GM13977 (cell line): Measurements from ENCODE around the gene STK24.

Experiments
- DNase-seq: peaks from one replicate; pipeline ENCODE4 v3.0.0; 2012; ENCODE audit warnings: low spot score
- in situ Hi-C: fragments of 300-500 bp; cut with MboI; formaldehyde crosslinking; loops from one replicate; pipeline ENCODE4 v1.12.0; 2022; ENCODE audit warnings: low sequenced_read_pairs, low pct_unique_long_range_greater_than_20kb, mixed read lengths, inconsistent platforms; ENCODE audit not compliant: unreplicated experiment
- TF ChIP-seq, protein P1 (sequence below): IDR thresholded peaks from 2 replicates; pipeline ENCODE4 v1.5.1; 2012; ENCODE audit warnings: mild to moderate bottlenecking, control low read depth; ENCODE audit not compliant: insufficient read depth; ENCODE audit errors: extremely low read depth, missing control alignments

STK24 gene

DNA sequence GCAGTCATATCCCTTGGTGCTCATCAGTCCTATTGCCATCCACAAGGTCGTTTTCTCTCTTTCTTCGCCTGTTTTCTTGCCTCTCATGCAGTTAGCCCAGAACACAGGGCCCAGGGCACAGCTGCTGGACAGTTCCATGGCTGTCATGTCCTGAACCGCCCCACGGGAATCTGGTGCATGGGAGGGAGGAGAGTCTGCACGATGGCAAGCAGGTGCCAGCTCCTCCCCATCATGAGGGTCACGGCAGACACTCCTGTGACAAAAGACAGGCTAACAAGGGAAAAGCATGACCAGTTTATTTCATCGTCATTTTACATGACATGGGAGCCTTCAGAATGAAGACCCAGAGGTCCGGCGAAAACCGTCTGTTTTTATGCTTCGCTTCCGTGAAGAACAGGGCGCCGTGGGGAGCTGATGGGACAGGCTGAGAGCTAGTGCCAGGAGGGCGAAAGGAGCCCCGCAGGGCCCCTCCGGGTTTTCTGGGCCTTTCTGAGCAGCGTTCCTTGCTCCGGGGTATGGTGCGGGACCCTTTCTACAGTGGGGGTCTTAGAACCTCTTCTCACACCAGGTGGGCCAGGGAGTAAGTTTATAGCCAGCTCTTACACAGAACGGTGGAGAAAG is 135.7 kb downstream of the STK24 start:
- DNase-seq: no peak
- TF ChIP-seq, protein P1, sequence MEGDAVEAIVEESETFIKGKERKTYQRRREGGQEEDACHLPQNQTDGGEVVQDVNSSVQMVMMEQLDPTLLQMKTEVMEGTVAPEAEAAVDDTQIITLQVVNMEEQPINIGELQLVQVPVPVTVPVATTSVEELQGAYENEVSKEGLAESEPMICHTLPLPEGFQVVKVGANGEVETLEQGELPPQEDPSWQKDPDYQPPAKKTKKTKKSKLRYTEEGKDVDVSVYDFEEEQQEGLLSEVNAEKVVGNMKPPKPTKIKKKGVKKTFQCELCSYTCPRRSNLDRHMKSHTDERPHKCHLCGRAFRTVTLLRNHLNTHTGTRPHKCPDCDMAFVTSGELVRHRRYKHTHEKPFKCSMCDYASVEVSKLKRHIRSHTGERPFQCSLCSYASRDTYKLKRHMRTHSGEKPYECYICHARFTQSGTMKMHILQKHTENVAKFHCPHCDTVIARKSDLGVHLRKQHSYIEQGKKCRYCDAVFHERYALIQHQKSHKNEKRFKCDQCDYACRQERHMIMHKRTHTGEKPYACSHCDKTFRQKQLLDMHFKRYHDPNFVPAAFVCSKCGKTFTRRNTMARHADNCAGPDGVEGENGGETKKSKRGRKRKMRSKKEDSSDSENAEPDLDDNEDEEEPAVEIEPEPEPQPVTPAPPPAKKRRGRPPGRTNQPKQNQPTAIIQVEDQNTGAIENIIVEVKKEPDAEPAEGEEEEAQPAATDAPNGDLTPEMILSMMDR: no peak
- in situ Hi-C loops: loop anchor here (10.0 kb wide), 1 partner anchor 214 kb away; no protein-coding TSS in a partner anchor

DNA sequence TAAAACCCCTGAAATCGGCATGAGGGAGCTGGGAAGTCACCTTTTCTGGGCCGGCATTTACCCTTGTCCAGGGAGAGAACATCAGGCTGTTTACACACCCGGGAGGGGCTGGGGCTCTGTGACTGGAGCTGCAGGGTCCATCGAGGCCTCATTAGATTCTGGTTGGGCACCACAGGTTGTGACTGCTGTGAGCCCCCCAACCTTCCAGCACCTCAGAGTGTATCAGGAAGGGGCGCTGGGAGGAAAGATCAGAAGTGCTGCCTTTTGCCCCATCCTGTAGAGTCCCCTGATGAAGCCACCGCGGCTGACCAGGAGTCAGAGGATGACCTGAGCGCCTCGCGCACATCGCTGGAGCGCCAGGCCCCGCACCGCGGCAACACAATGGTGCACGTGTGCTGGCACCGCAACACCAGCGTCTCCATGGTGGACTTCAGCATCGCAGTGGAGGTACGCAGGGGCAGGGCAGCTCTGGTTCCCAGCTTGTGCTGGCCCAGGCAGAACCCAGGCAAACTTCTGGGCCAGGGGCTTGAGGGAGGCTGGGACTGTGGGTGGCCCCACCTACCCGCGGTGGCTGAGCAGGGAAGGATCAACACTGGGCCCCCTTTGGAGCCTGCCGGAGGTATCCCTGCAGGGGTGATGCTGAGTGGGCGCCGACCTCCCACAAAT is 136.4 kb downstream of the STK24 start:
- no peak for DNase-seq
- in situ Hi-C loops: loop anchor here (10.0 kb wide), 1 partner anchor 214 kb away; no protein-coding TSS in a partner anchor
- TF ChIP-seq, protein P1: no peak

DNA sequence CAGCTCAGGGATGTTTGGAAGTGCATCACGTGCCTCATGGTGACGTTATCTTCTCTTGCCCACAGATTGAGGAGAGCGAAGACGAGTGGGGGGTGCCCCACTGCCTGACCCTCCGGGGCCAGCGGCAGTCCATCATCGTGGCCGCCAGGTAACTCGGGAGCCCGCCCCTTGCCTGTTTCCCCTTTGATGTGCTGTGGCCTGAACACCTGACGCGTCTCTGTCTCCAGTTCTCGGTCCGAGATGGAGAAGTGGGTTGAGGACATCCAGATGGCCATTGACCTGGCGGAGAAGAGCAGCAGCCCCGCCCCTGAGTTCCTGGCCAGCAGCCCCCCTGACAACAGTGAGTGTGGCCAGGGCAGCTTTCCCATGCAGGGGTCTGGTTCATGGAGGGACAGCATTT is 137.0 kb downstream of the STK24 start:
- no peak for DNase-seq
- TF ChIP-seq, protein P1: no peak
- in situ Hi-C loops: loop anchor here (10.0 kb wide), 1 partner anchor 215 kb away; no protein-coding TSS in a partner anchor

DNA sequence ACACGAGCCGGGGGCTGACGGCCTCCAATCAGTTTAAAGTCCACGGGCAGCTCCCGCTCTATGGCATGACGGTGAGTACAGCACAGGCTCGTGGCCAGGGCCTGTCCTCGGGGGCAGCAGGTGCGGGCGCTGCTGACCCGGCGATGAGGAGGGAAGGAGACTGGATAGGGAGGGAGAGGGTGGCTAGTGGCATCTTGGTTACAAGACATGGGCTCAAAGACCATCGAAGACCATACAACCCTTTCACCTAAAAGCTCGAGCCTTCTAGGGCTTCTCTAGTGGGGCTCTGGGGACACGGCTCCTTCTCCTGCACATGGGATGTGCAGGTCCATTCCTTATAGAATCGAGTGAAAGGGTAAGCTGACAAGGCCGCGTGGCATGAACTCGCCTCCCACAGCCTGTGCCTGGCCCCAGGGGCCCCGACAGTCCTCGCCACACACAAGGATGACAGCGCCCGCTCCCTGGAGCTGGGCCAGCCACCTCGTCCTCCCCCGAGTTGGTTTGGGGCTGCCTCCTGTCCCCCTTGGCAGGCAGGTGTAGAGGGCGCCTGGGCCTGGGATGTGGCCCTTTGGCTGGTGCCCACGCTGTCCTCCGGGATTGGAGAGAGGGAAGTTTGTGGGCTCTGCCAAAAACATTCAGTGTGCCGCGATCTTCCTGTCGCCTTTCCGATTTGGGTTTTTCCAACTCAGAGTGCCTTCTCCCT is 137.6 kb downstream of the STK24 start:
- no peak for DNase-seq
- in situ Hi-C loops: no loop called here
- TF ChIP-seq, protein P1: no peak

DNA sequence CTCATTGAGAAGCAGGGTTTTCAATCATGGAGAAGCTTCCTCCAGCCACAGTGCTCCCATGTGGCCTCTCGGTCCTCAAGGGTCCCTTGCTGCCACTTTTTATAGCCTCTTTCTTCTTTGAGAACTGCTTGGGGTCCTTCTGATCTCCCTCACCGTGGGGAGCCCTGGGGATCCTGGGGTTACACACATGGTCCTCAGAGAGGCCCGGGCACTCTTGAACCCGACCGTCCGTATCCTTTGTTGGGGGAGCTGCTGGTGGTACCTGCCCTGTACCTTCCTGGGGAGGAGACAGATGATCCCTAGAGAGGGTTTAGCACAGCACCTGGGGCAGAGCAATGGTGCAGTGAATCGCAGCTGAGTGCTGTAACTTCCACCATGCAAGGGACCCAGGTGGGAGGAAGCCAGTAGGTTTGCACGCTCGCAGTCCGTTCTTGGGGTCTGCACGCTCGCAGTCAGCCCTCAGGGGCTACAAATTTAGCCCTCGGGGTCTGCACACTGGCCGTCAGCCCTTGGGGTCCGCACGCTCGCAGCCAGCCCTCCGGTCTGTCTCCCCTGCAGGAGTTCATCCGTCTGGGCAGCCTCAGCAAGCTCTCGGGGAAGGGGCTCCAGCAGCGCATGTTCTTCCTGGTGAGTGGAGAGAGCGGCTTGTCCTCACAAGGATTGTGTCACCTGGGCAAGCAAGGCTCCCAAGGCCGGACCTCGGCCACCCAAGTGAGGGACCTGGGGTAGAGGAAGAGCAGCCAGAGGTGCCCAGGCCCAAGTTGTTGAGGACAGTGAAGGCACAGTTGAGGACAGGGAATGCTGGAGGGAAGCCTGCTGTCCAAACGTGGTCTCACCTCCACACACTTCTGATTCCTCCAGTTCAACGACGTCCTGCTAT is 138.4 kb downstream of the STK24 start:
- DNase-seq: no peak
- in situ Hi-C loops: no loop called here
- TF ChIP-seq, protein P1: no peak

DNA sequence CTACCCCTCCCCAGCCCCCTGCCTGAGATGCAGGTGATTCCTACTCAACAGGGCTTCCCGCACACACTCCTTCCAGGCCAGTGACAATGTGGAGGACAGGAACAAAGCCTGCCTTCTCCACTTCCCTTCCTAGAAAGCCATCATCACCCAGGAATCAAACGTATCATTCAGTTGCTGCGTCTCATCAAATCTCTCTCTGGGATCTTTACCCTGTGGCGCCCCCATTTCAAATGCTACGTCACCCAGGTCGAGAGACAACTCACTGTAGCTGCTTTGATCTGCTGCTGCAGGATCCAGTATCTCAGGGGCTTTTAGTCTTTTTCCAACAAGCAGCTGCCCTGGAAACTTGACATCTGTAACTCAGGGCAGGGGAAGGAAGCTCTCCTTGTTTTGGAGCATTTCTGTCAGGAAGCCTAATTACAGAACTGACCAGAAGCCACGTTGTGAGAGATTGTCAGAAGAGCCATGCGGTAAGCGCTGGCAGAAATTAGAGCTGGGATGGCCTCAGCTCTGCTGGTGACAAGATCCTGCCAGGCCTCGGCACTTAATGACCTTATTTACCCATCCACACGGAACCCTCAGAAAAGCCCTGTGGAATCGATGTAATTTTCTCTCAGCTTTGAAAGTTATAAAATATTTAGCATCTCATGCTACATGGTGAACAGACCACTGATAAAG is 140.5 kb downstream of the STK24 start:
- in situ Hi-C loops: no loop called here
- DNase-seq: no peak
- TF ChIP-seq, protein P1: no peak
